DOHH2 (cell line): ENCODE results near the gene FIGN.

Source experiments
- H3F3A ChIP-seq: fragments of 200-600 bp; sonication (generic), shearing (Covaris generic); 2 replicates; pipeline ENCODE4 v1.6.0; 2016; ENCODE audit warnings: antibody characterized with exemption, mild to moderate bottlenecking; ENCODE audit not compliant: control insufficient read depth, insufficient read depth
- H3K27ac ChIP-seq: fragments of 200-600 bp; sonication (generic); 2 replicates; pipeline ENCODE4 v1.5.1; 2014; ENCODE audit warnings: low read depth, mild to moderate bottlenecking, low read length, moderate library complexity
- H3K27me3 ChIP-seq: fragments of 200-600 bp; sonication (generic); 2 replicates; pipeline ENCODE4 v1.6.1; 2014; ENCODE audit warnings: mild to moderate bottlenecking, low read length, mixed read lengths; ENCODE audit not compliant: control insufficient read depth
- H3K36me3 ChIP-seq: fragments of 200-600 bp; sonication (generic); 2 replicates; pipeline ENCODE4 v1.6.1; 2014; ENCODE audit warnings: mild to moderate bottlenecking, low read length, moderate library complexity, mixed read lengths; ENCODE audit not compliant: control insufficient read depth
- H3K4me1 ChIP-seq: fragments of 200-600 bp; sonication (generic); 2 replicates; pipeline ENCODE4 v1.6.1; 2014; ENCODE audit warnings: mild to moderate bottlenecking, low read length, mixed read lengths; ENCODE audit not compliant: control insufficient read depth
- H3K4me2 ChIP-seq: fragments of 200-600 bp; sonication (generic); 2 replicates; pipeline ENCODE4 v1.6.0; 2014; ENCODE audit warnings: mild to moderate bottlenecking, low read length, moderate library complexity
- H3K4me3 ChIP-seq: fragments of 200-600 bp; sonication (generic); 2 replicates; pipeline ENCODE4 v1.5.1; 2014; ENCODE audit warnings: mild to moderate bottlenecking, low read length, mixed read lengths
- H3K79me2 ChIP-seq: fragments of 200-600 bp; sonication (generic); 2 replicates; pipeline ENCODE4 v1.6.1; 2014; ENCODE audit warnings: mild to moderate bottlenecking, low read length, mixed read lengths; ENCODE audit not compliant: control insufficient read depth
- H3K9me2 ChIP-seq: fragments of 200-600 bp; sonication (generic); replicated peaks from 2 replicates; pipeline ENCODE4 v1.6.1; 2014; ENCODE audit warnings: mild to moderate bottlenecking, low read length, mixed read lengths; ENCODE audit not compliant: control insufficient read depth
- H3K9me3 ChIP-seq: fragments of 200-600 bp; sonication (generic); 2 replicates; pipeline ENCODE4 v1.6.1; 2014; ENCODE audit warnings: antibody characterized with exemption, low read length, mixed read lengths; ENCODE audit not compliant: control insufficient read depth, insufficient read depth
- H4K20me1 ChIP-seq: fragments of 200-600 bp; sonication (generic); 2 replicates; pipeline ENCODE4 v1.6.0; 2014; ENCODE audit warnings: low read depth, mild to moderate bottlenecking, antibody characterized with exemption, low read length, moderate library complexity; ENCODE audit not compliant: control insufficient read depth, insufficient read depth
- EZH2phosphoT487 ChIP-seq: fragments of 200-600 bp; sonication (generic); IDR thresholded peaks from 2 replicates; pipeline ENCODE4 v1.6.1; 2017; ENCODE audit warnings: borderline replicate concordance, mild to moderate bottlenecking, antibody characterized with exemption, low read length, moderate library complexity, mixed read lengths
- TF ChIP-seq, protein P1 (sequence below): fragments of 200-600 bp; sonication (generic); IDR thresholded peaks from one replicate; pipeline ENCODE4 v1.5.1; 2014; ENCODE audit warnings: antibody characterized with exemption, mild to moderate bottlenecking, low read depth, low read length; ENCODE audit not compliant: poor library complexity, severe bottlenecking

The FIGN gene

DNA sequence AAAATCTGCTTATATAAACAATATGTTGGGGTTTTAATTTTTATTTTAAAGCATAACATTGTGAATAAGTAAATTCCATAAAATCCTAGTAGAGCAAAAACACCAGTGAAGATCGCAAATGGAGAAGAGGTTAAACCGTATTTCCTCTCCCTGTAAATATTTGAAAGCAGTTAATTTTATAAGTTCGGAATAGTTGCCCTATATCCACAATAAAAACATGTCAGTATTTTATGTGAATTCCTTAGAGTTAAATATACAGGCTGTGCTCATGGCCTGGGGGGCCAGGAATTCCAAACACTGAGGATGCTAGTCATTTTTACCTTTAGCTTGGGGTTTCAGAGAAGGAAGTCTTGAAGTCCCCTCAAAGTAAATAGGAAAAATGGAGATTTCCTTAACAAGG lies 135.0 kb downstream of the FIGN start:
- TF ChIP-seq, protein P1, sequence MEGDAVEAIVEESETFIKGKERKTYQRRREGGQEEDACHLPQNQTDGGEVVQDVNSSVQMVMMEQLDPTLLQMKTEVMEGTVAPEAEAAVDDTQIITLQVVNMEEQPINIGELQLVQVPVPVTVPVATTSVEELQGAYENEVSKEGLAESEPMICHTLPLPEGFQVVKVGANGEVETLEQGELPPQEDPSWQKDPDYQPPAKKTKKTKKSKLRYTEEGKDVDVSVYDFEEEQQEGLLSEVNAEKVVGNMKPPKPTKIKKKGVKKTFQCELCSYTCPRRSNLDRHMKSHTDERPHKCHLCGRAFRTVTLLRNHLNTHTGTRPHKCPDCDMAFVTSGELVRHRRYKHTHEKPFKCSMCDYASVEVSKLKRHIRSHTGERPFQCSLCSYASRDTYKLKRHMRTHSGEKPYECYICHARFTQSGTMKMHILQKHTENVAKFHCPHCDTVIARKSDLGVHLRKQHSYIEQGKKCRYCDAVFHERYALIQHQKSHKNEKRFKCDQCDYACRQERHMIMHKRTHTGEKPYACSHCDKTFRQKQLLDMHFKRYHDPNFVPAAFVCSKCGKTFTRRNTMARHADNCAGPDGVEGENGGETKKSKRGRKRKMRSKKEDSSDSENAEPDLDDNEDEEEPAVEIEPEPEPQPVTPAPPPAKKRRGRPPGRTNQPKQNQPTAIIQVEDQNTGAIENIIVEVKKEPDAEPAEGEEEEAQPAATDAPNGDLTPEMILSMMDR: no peak
- TF ChIP-seq EZH2phosphoT487: no peak
- no peaks in the 10 kb centered on the region for H3F3A ChIP-seq

GRCh38 chr2:163595028-163595427 lies 140.8 kb downstream of the FIGN start:
- no peaks in the 10 kb centered on the region for H3K4me1 ChIP-seq
- no peaks in the 10 kb centered on the region for H3K27me3 ChIP-seq
- H3K36me3 ChIP-seq: no peaks in the 10 kb centered on the region
- no peak overlapping the region for H3K4me3 ChIP-seq
- no peaks in the 10 kb centered on the region for H3K9me2 ChIP-seq
- no peak for TF ChIP-seq EZH2phosphoT487
- TF ChIP-seq, protein P1: no peak
- no peak overlapping the region for H3K27ac ChIP-seq
- H3K79me2 ChIP-seq: no peaks in the 10 kb centered on the region
- H3K9me3 ChIP-seq: no peaks in the 10 kb centered on the region
- H3K4me2 ChIP-seq: no peak overlapping the region
- no peaks in the 10 kb centered on the region for H4K20me1 ChIP-seq
- no peaks in the 10 kb centered on the region for H3F3A ChIP-seq

More for the DNA sequence above, 135.0 kb downstream of the FIGN start:
- no peaks in the 10 kb centered on the region for H3K36me3 ChIP-seq
- no peaks in the 10 kb centered on the region for H3K4me1 ChIP-seq
- H3K27ac ChIP-seq: no peak overlapping the region
- no peaks in the 10 kb centered on the region for H3K9me2 ChIP-seq
- no peak overlapping the region for H3K4me3 ChIP-seq
- no peaks in the 10 kb centered on the region for H4K20me1 ChIP-seq
- H3K9me3 ChIP-seq: no peaks in the 10 kb centered on the region
- no peak overlapping the region for H3K4me2 ChIP-seq
- H3K27me3 ChIP-seq: no peaks in the 10 kb centered on the region
- H3K79me2 ChIP-seq: no peaks in the 10 kb centered on the region

GRCh38 chr2:163594497-163594896 lies 141.3 kb downstream of the FIGN start:
- Histone ChIP-seq H3K4me2 (no peak overlapping the region), H3F3A (no peaks in the 10 kb centered on the region), H3K9me3 (no peaks in the 10 kb centered on the region), H3K4me3 (no peak overlapping the region), H3K79me2 (no peaks in the 10 kb centered on the region), H3K27me3 (no peaks in the 10 kb centered on the region), H3K9me2 (no peaks in the 10 kb centered on the region), H4K20me1 (no peaks in the 10 kb centered on the region), H3K27ac (no peak overlapping the region), H3K36me3 (no peaks in the 10 kb centered on the region), H3K4me1 (no peaks in the 10 kb centered on the region)
- TF ChIP-seq, protein P1: no peak
- TF ChIP-seq EZH2phosphoT487: no peak

GRCh38 chr2:163593982-163594381 lies 141.8 kb downstream of the FIGN start:
- H3K79me2 ChIP-seq: no peaks in the 10 kb centered on the region
- no peaks in the 10 kb centered on the region for H3K36me3 ChIP-seq
- H3K4me2 ChIP-seq: no peak overlapping the region
- no peaks in the 10 kb centered on the region for H3K9me2 ChIP-seq
- no peaks in the 10 kb centered on the region for H4K20me1 ChIP-seq
- no peak overlapping the region for H3K27ac ChIP-seq
- H3K4me3 ChIP-seq: no peak overlapping the region
- no peaks in the 10 kb centered on the region for H3K4me1 ChIP-seq
- H3K9me3 ChIP-seq: no peaks in the 10 kb centered on the region
- H3F3A ChIP-seq: no peaks in the 10 kb centered on the region
- no peak for TF ChIP-seq EZH2phosphoT487
- H3K27me3 ChIP-seq: no peaks in the 10 kb centered on the region
